Adipocyte (in vitro differentiated cells): ENCODE data around the gene RARRES1.

Experiments used
- DNase-seq: peaks from one replicate; pipeline ENCODE4 v3.0.0-alpha.2; 2015; ENCODE audit warnings: low read depth
- H3K27me3 ChIP-seq: replicated peaks from 2 replicates; pipeline ENCODE4 v1.7.0; 2013; ENCODE audit warnings: mild to moderate bottlenecking, low read length, moderate library complexity; ENCODE audit not compliant: control insufficient read depth, insufficient read depth
- H3K36me3 ChIP-seq: 2 replicates; pipeline ENCODE4 v1.7.0; 2013; ENCODE audit warnings: low read length, mild to moderate bottlenecking, moderate library complexity; ENCODE audit not compliant: control insufficient read depth, insufficient read depth, severe bottlenecking
- H3K4me1 ChIP-seq: 2 replicates; pipeline ENCODE4 v1.7.0; 2013; ENCODE audit warnings: mild to moderate bottlenecking, low read length, moderate library complexity; ENCODE audit not compliant: control insufficient read depth, insufficient read depth
- H3K4me3 ChIP-seq: 2 replicates; pipeline ENCODE4 v1.7.0; 2013; ENCODE audit warnings: mild to moderate bottlenecking, low read length, moderate library complexity
- H3K9ac ChIP-seq: 2 replicates; pipeline ENCODE4 v1.7.0; 2013; ENCODE audit warnings: mild to moderate bottlenecking, low read length, moderate library complexity
- H3K9me3 ChIP-seq: 2 replicates; pipeline ENCODE4 v1.7.0; 2013; ENCODE audit warnings: mild to moderate bottlenecking, low read length, moderate library complexity; ENCODE audit not compliant: control insufficient read depth

RARRES1 gene

DNA sequence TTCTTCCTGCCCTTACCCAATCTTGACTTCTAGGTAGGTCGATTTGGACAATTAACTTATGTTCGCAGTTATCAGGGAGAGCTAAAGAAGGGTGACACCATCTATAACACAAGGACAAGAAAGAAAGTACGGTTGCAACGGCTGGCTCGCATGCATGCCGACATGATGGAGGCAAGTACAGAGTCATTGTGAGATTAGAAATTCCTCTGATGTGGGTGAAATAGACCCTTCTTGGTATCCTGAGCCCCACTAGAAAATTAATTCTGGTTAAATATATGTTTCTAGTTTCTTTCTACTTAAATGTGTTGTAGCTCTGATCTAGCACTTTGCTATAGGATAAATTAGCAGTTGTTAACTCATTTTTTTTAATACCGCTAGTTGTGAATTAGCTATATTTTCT, 73.4 kb downstream of the RARRES1 start:
- Histone ChIP-seq H3K27me3 (no peaks in the 10 kb centered on the region), H3K4me1 (no peaks in the 10 kb centered on the region), H3K9me3 (no peaks in the 10 kb centered on the region), H3K9ac (no peak overlapping the region), H3K36me3 (peaks cover 87% of the 10 kb centered on the region), H3K4me3 (no peak overlapping the region)
- DNase-seq, result no peak

DNA sequence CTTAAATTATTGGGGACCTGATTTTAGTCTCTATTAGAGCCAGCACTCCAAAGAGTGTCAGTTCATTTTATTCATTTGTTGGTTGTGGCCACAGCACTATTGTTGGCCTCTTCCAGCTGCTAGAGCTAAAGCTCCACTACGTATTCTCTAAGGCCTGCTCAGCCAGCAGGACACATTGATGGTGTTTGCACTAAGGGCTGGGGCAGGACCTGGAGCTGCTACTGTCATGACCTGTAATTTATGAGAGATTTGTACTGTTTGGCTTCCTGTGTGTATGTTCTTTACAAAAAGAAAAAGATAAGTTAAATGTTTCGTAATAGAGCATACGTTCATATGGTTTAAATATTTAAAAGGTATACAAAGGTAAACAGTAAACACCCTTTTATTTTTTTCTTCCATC, 79.8 kb downstream of the RARRES1 start:
- H3K9me3 ChIP-seq, result no peaks in the 10 kb centered on the region
- H3K27me3 ChIP-seq, result no peaks in the 10 kb centered on the region
- no peak overlapping the region for H3K9ac ChIP-seq
- H3K36me3 ChIP-seq, result peaks cover 87% of the 10 kb centered on the region
- no peaks in the 10 kb centered on the region for H3K4me1 ChIP-seq
- DNase-seq, result no peak
- H3K4me3 ChIP-seq, result no peak overlapping the region

DNA sequence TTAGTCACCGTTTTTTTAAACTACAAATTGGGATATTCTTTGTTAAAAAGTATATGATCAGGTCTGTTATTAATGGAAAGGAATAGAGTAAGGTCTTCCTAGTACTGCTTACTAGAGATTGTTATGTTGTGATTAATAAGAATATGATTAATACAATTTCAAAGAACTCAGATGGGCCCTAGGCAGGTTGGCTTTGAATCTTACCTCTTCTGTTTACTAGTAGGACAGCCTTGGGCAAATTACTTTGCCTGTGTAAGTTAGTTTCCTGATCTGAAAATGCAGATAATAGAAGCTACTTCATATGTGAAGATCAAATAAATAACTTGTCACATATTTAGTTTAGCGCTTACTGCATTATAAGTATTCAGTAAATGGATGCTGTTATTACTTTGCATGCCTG, 81.1 kb downstream of the RARRES1 start:
- Histone ChIP-seq H3K9ac (no peak overlapping the region), H3K9me3 (no peaks in the 10 kb centered on the region), H3K36me3 (peaks cover 89% of the 10 kb centered on the region), H3K27me3 (no peaks in the 10 kb centered on the region), H3K4me3 (no peak overlapping the region), H3K4me1 (no peaks in the 10 kb centered on the region)
- DNase-seq, result no peak

DNA sequence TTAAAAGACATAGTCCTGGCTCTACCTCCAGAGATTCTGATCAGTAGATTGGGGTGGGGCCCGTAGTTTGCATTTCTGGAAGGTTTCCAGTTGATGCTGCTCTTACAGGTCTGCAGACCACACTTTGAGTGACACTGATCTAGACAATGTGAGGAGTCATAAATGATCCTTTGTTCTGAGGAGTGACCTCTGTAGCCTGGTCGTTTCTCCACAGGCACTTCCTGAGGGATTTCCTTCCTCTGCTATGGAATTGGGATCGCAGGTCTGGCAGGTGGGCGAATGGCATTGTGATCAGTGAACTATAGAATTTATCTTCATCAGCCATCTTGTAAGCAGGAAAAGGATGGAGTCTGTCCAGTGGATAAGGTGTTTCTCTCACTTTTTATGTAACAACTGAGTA, 82.5 kb downstream of the RARRES1 start:
- H3K9me3 ChIP-seq, result no peaks in the 10 kb centered on the region
- H3K36me3 ChIP-seq, result peaks cover 76% of the 10 kb centered on the region
- H3K4me3 ChIP-seq, result no peak overlapping the region
- no peaks in the 10 kb centered on the region for H3K27me3 ChIP-seq
- DNase-seq, result no peak
- H3K4me1 ChIP-seq, result peaks cover 11% of the 10 kb centered on the region
- no peak overlapping the region for H3K9ac ChIP-seq
